K562 treated with DMSO at 1 percent for 4 hours (cell line): Measurements from ENCODE around the gene GLRX2. TPM values are rescaled to one million over a fixed set of nuclear protein-coding genes. Genes with fewer than 3 reads are reported as not detected.

Experiments used
- total RNA-seq: library from RNA; unstranded; fragments of 300-600 nt; gene quantifications from 2 replicates; pipeline ENCODE4 v1.2.3, GENCODE V29; 2022; ENCODE audit not compliant: insufficient read depth

The GLRX2 gene
- 51.3 and 59.9 TPM in 2 replicates for total RNA-seq

GRCh38 chr1:193104907-193105820 is at the start of gene GLRX2:
Gene GLRX2, minus strand, starts transcription at chr1:193105414. Its CDS starts 32 bp downstream, at chr1:193105382.

GRCh38 chr1:193121616-193122593 is 16.7 kb upstream of the GLRX2 start, which contains the start of gene CDC73:
Gene CDC73, plus strand, starts transcription at chr1:193122031. Its CDS starts 170 bp downstream, at chr1:193122201.

GRCh38 chr1:193059282-193060114 is 45.7 kb downstream of the GLRX2 start, which contains the start of the genes RO60 and UCHL5:
Gene RO60, plus strand, starts transcription at chr1:193059612. Its CDS starts 9,443 bp downstream, at chr1:193069055.
Gene UCHL5, minus strand, starts transcription at chr1:193059360. Its CDS starts 100 bp downstream, at chr1:193059260.

Other genes starting within 250 kb of the GLRX2 start
- 36.2 and 39.1 TPM in 2 replicates for gene UCHL5, start 46.1 kb downstream of the GLRX2 start, total RNA-seq
- 21.3 and 36.8 TPM in 2 replicates for gene RO60, start 45.8 kb downstream of the GLRX2 start, total RNA-seq
- gene CDC73, start 16.6 kb upstream of the GLRX2 start, total RNA-seq = 11.7 and 16.9 TPM in 2 replicates
- not detected in 2 replicates for gene B3GALT2, start 81.2 kb upstream of the GLRX2 start, total RNA-seq